ENCODE measurements around the gene PPM1D.

DNA sequence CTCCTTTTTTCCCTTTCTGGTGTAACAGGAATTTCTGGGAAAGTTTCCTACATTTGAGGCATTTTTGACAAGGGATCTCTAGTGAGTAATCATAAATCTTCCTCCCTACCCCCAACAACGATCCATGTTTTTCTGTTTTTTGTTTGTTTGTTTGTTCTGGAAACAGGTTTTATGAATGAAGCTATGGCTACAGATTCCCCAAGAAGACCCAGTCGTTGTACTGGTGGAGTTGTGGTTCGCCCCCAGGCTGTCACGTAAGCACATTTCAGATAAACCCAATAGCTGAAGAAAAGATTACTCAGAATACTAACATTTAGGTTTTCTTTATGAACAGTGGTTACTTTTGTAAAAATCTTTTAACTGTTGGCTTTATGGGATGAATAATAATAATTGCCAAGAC, 79.3 kb downstream of the PPM1D start:
- TF ChIP-seq CTCF (IDR thresholded peaks at IDR 0.05; ENCODE audit: insufficient read depth, low read depth, low read length) (no peak), EZH2 (IDR thresholded peaks at IDR 0.05; ENCODE audit: insufficient read depth, low read length) (no peak)
